ENCODE results near the gene ZBTB45. TPM values are rescaled to one million over a fixed set of nuclear protein-coding genes. Genes with fewer than 3 reads are reported as not detected.
A peak's percentile ranks its signal among the peaks of the same experiment; 100 is the strongest.

Gene ZBTB45
- total and polyA plus RNA-seq, 10 of the 15 experiments (the other 5 are each of a cell fraction or from before 2014, with no cell fraction given): 0.29 to 17.2 (median 4.2) TPM

- TF ChIP-seq SKIL (IDR thresholded peaks at IDR 0.05; ENCODE audit: low read depth, poor library complexity, severe bottlenecking): no peak
- peak; percentile 99 for TF ChIP-seq POLR2AphosphoS2 (IDR thresholded peaks at IDR 0.05; ENCODE audit: low read depth, low read length)
- no peak for TF ChIP-seq IRF3 (IDR thresholded peaks at IDR 0.05)
- peak; percentile 97 for TF ChIP-seq ZBTB40 (IDR thresholded peaks at IDR 0.05; ENCODE audit: borderline replicate concordance)
- peak; percentile 55; the same call in 1 of the 2 replicates for TF ChIP-seq SMARCA5 (IDR thresholded peaks at IDR 0.05)
- TF ChIP-seq CTCF (IDR thresholded peaks at IDR 0.05 in 2 of 3, conservative IDR thresholded peaks at IDR 0.05 in 1 of 3; ENCODE audit: control insufficient read depth in 2 of 3, extremely low read depth in 1 of 3, insufficient read depth in 1 of 3, low read depth in 3 of 3, low read length in 3 of 3): no peak
- no peak for TF ChIP-seq ESRRA (IDR thresholded peaks at IDR 0.05; ENCODE audit: low read length)
- TF ChIP-seq PBX3 (IDR thresholded peaks at IDR 0.05; ENCODE audit: insufficient replicate concordance, low read depth, low read length): peak; percentile 32
- TF ChIP-seq RBBP5 (conservative IDR thresholded peaks at IDR 0.05): no peak
- no peak for TF ChIP-seq PML (IDR thresholded peaks at IDR 0.05; ENCODE audit: low read length)
- peak; percentile 85 for TF ChIP-seq MTA2 (IDR thresholded peaks at IDR 0.05; ENCODE audit: low read depth)
- peak; percentile 52 for TF ChIP-seq SIX5 (IDR thresholded peaks at IDR 0.05; ENCODE audit: low read depth, low read length, severe bottlenecking)
- TF ChIP-seq GABPA (IDR thresholded peaks at IDR 0.05; ENCODE audit: low read depth): no peak
- no peak for TF ChIP-seq RUNX3 (IDR thresholded peaks at IDR 0.05; ENCODE audit: low read length)
- TF ChIP-seq PKNOX1 (IDR thresholded peaks at IDR 0.05): peak; percentile 70
- TF ChIP-seq NFYB (IDR thresholded peaks at IDR 0.05; ENCODE audit: insufficient read depth, low read depth, low read length): no peak
These were observed 35.1 kb upstream of the ZBTB45 start, which contains the start of gene CHMP2A (continued) for GRCh38 chr19:58554494-58555368.

Data from GM12878 (cell line).